ENCODE measurements around the gene ARAP3.

The ARAP3 gene

DNA sequence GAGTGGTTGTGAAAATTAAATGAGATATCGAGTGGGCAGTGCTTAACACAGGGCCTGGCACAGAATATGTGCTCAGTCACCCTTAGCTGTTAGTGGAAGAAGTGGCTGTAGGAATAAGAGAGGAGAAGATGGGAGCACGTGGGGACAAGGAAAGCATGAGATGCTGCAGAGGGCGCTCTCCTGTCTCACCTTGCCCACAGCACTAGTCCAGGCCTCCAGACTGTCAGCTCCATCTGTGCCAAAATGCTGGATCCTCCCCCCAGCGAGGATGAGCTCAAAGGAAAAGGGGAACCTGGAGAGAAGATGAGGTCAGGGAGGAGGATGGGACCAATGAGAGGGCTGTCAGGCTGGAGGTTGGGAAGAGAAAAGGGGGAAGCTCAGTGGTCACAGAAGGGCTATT lies 12.5 kb downstream of the ARAP3 start:
- DNase-seq, result no peak

GRCh38 chr5:141668601-141669265 lies 13.3 kb downstream of the ARAP3 start:
- no peak for DNase-seq

- DNase-seq, result no peak
Observed at GRCh38 chr5:141665995-141666940, 15.8 kb downstream of the ARAP3 start.

- peak; percentile 90 for DNase-seq
Observed at GRCh38 chr5:141664733-141665461, 17.1 kb downstream of the ARAP3 start.

DNA sequence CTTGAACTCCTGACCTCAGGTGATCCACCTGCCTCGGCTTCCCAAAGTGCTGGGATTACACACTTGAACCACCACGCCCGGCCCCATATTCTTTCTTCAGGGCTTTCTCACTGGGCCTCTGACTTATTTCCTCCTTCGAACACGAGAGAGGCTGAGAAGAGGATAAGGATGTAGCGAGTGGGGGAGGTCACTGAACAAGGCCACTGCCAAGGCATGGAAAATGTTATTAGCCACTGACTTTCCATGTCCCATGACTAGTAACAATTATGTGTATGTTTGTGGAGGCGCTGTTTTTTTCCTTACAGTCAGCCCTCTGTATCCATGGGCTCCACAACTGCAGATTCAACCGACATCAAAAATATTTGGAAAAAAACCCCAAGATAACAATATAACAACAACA lies 18.5 kb downstream of the ARAP3 start:
- DNase-seq, result no peak

- no peak for DNase-seq
Observed at GRCh38 chr5:141662028-141662427, 20.0 kb downstream of the ARAP3 start.

DNA sequence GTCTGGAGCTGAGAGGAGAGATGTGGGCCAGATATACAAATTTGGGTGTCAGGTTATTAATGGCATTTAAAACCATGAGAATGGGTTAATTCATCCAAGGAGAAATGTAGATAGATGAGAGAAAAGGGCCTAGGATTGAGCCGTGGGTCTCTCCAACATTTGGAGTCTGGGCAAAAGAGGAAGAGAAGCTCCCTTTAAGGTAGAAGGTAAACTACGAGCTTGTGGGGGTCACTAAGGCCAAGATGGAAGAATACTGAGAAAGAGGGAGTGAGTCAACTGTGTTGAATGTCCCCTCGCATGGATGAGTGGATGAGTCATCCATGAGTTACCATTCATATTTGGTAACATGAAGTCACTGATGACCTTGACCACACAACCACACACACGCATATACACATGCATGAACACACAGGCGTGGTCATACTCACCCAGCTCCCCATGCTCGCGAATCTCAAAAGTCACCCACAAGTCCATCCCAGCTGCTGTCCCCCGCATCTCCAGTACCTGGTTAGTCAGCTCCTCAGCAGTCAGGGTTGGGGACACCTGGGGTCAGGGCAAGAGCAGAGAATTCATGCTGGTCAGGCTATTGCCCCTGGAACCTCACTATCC lies 24.0 kb downstream of the ARAP3 start:
- DNase-seq, result no peak

GRCh38 chr5:141657404-141657803 lies 24.6 kb downstream of the ARAP3 start:
- no peak for DNase-seq

GRCh38 chr5:141656396-141656795 lies 25.6 kb downstream of the ARAP3 start:
- DNase-seq, result no peak

GRCh38 chr5:141655020-141655419 lies 27.0 kb downstream of the ARAP3 start:
- DNase-seq, result no peak

DNA sequence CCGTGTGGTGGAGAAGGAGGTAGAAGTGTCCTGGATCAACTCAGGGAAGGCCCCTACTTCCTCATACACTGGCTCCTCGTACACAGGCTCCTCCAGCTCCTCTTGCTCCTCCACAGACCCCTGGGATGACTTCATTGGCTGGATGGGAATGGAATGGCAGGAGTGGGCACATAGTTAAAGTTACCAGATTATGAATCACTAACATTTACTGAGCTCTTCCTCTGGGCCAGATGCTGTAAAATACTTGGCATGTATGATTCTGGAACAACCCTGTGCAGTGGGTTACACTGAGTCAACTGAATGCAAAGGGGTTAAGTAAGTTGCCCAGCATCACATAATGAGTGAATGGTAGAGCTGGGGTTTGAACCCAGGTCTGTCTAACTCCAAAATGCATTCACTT lies 27.7 kb downstream of the ARAP3 start:
- DNase-seq, result no peak

- DNase-seq, result no peak
Observed at GRCh38 chr5:141651728-141652105, 30.3 kb downstream of the ARAP3 start.

DNA sequence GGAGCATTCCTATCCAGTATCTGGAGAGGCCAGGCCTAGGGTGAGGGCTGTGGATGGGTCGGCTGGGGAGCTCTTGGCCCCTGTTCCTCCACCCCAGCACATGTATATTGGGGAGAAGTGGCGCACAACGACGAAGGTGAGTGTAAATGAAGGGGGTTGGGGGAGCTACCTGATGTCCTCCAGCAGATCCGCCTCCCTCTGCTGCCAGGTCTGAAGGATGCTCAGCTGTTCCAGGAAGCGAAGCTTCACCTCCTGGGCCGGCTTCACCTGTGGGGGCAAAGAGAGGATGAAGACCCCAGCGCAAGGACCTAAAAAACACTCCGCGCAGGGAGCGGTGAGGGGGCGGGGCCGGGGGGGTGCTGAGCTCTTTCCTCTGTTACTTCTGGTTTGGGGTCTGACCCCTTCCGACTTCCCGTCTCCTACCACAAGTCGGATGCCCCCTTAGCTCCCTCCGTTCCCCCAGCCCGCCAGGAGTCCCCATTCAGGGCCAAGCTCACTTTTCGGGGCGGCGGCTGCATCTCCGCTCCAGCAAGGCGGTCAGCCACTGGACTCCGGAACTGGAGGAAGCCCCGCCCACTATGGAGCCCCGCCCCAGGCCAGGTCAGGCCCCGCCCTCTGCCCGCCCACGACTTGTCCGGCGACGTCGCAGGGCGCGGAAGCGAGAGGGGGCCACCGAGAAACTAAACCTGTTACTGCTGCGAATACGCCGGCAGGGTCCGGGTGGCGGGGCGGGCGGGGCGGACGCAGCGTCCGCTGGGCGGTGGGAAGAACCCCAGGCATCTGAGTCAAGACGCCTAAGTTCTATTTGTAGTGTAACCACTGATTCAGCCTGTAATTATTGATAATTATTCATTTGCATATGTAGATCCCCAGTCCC lies 30.9 kb downstream of the ARAP3 start, which contains the start of gene FCHSD1:
TSS of gene FCHSD1 (minus strand) at position 568 of the 877 bp plus-strand sequence. CDS start at position 518, 50 bp downstream.
- DNase-seq, result peak; percentile 93

DNA sequence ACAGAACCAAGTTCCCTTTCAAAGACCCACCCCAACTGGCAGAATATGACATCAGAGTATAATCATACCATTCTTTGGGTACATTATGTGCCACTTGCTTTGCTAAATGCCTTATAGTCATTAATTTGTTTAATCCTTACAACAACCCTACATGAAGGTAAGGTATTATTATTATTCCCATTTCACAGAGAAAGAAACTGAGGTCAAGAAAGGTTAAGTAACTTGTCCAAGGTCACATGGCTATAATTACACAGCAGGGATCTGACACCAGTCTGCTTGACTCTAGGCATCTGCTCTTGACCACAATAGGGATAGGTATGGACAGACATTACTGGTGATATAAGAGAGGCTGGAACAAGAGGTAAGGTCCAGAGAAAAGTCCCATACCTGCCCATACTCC lies 32.1 kb downstream of the ARAP3 start:
- no peak for DNase-seq

- no peak for DNase-seq
Observed at GRCh38 chr5:141649056-141649688, 32.9 kb downstream of the ARAP3 start.

DNA sequence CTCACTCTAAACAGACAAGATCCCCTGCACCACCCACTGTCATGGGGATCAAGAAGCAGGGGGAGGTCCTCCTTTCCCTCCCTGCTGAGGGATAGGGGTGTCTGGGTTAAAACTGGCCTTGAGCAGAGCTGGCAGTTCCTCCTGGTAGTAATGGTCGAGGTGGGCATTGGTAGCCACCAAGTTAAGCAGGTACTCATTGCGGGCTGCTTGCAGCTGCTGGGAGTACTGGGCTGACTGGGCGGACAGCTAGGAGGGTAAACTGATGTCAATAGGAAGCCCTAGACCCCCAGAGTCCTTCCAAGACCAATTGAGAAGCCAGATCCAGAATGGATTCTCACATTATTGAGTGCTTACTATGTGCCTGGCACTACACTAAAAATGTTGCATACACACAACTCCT lies 34.2 kb downstream of the ARAP3 start:
- no peak for DNase-seq

DNA sequence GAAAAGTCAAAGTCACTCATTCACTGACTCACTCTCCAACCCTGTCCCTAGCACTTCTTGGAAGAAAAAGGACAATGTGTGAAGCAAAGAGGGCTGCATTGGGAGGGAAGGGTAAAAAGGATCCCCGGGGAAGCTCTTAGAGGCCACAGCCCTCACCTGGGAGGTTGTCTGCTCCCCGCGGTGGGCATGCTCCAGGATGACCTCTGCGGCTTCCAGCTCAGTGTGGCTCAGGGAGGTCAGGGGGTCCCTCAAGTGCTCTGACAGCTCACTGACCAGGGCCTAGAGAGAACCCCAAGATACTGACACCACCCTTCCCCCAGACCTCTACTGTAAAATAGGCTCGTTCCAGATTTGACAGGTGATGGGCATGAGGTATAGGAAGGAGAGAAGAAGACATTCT lies 34.8 kb downstream of the ARAP3 start:
- no peak for DNase-seq

- no peak for DNase-seq
Observed at GRCh38 chr5:141646026-141646425, 36.0 kb downstream of the ARAP3 start.

GRCh38 chr5:141641634-141642267 lies 40.3 kb downstream of the ARAP3 start:
- DNase-seq, result no peak

GRCh38 chr5:141640698-141641097 lies 41.3 kb downstream of the ARAP3 start:
- no peak for DNase-seq

DNA sequence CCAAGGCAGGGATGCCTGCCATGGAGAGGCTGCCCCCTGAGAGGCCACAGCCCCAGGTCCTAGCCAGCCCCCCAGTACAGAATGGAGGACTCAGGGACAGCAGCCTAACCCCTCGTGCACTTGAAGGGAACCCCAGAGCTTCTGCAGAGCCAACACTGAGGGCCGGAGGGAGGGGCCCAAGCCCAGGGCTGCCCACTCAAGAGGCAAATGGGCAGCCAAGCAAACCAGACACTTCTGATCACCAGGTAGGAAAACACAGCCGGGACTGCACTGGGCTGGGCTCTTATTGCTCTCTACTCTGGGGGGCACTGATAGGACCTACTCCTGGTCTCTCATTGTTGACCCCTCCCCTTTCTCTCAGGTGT lies 42.0 kb downstream of the ARAP3 start:
- DNase-seq, result no peak

All from activated effector memory CD4-positive, alpha-beta T cell treated with anti-CD3 and anti-CD28 coated beads, Interleukin-2, amount 50 U/mL, for 16 hours (primary cell).